GM12878 (cell line): ENCODE results near the gene MGRN1. TPM values are rescaled to one million over a fixed set of nuclear protein-coding genes. Genes with fewer than 3 reads are reported as not detected.
A peak's percentile ranks its signal among the peaks of the same experiment; 100 is the strongest.

Experiments used
- ATAC-seq: fragments of 200-7000 bp; cut with Tn5 transposase; 3 replicates; pipeline ENCODE4 v1.9.1; 2020; ENCODE audit warnings: mild to moderate bottlenecking, moderate library complexity
- BruUV-seq: library from RNA; stranded (reverse); fragments of 400-500 nt; replicated peaks from 2 replicates; lab custom pipeline; 2021; lab: Mats Ljungman, UMichigan
- CTCF ChIA-PET: fragments of 300-600 bp; sonication (Branson Sonifier 250); formaldehyde crosslinking; extraction: SDS; loops from one replicate; lab custom pipeline; 2021; ENCODE audit warnings: inconsistent platforms; lab: Yijun Ruan, JAX
- POLR2A ChIA-PET: fragments of 350-600 bp; formaldehyde crosslinking; extraction: SDS; loops from one replicate; lab custom pipeline; 2021; ENCODE audit warnings: inconsistent platforms; lab: Charles Lee
- RAD21 ChIA-PET: fragments of 300-600 bp; sonication (Branson Sonifier 250); formaldehyde crosslinking; loops from one replicate; lab custom pipeline; 2023; ENCODE audit warnings: antibody characterized with exemption; ENCODE audit not compliant: unreplicated experiment; lab: Charles Lee
- SMC1A ChIA-PET: fragments of 300-600 bp; sonication (Branson Sonifier 250); formaldehyde crosslinking; loops from one replicate; lab custom pipeline; 2023; ENCODE audit not compliant: unreplicated experiment, uncharacterized antibody; lab: Charles Lee
- DNase-seq: peaks from one replicate; pipeline ENCODE4 v3.0.0-alpha.2; 2011; ENCODE audit warnings: low read depth, low spot score
- FAIRE-seq: peaks from 3 replicates; lab custom pipeline; 2011; peaks lifted over from hg19 to GRCh38; lab: Jason Lieb, UNC
- H2AFZ ChIP-seq: 2 replicates; pipeline ENCODE4 v1.6.0; 2011; ENCODE audit warnings: low read depth, low read length, control low read depth; ENCODE audit not compliant: control insufficient read depth
- H3K27ac ChIP-seq: 2 replicates; pipeline ENCODE4 v1.5.1; 2011; ENCODE audit warnings: control low read depth; ENCODE audit not compliant: control insufficient read depth, insufficient read depth
- H3K27me3 ChIP-seq, 2 experiments: replicated peaks in 1 of 2; 2 replicates each; pipeline versions ENCODE4 v1.6.0 to v1.6.1; 2011; ENCODE audit warnings: low read length in 1 of 2; ENCODE audit not compliant: control insufficient read depth in 2 of 2, insufficient read depth in 2 of 2
- H3K36me3 ChIP-seq, 2 experiments: 2 replicates each; pipeline ENCODE4 v1.5.1; 2011; ENCODE audit warnings: low read length in 1 of 2; ENCODE audit not compliant: control insufficient read depth in 2 of 2, insufficient read depth in 2 of 2
- H3K4me1 ChIP-seq: 2 replicates; pipeline ENCODE4 v1.6.1; 2011; ENCODE audit warnings: mild to moderate bottlenecking, low read length, moderate library complexity, mixed read lengths; ENCODE audit not compliant: control insufficient read depth, insufficient read depth
- H3K4me2 ChIP-seq: 2 replicates; pipeline ENCODE4 v1.6.0; 2011; ENCODE audit warnings: control low read depth; ENCODE audit not compliant: control insufficient read depth, insufficient read depth
- H3K4me3 ChIP-seq: fragments of 200-600 bp; sonication (generic); 2 replicates; pipeline ENCODE4 v1.5.1; 2016
- H3K79me2 ChIP-seq: 2 replicates; pipeline ENCODE4 v1.6.0; 2011; ENCODE audit warnings: low read length; ENCODE audit not compliant: control insufficient read depth, insufficient read depth
- H3K9ac ChIP-seq: 2 replicates; pipeline ENCODE4 v1.8.0; 2011; ENCODE audit warnings: low read length, control low read depth, mixed read lengths; ENCODE audit not compliant: control insufficient read depth, insufficient read depth
- H3K9me3 ChIP-seq: replicated peaks from 3 replicates; pipeline ENCODE4 v1.5.1; 2011; ENCODE audit warnings: mild to moderate bottlenecking, low read length; ENCODE audit not compliant: control insufficient read depth, insufficient read depth
- H4K20me1 ChIP-seq: 2 replicates; pipeline ENCODE4 v1.6.0; 2011; ENCODE audit not compliant: control insufficient read depth, insufficient read depth
- NFIC ChIP-seq: IDR thresholded peaks from 2 replicates; pipeline ENCODE4 v1.6.1; 2012; ENCODE audit warnings: low read depth, mild to moderate bottlenecking, inconsistent platforms, low read length, moderate library complexity
- NFYB ChIP-seq: IDR thresholded peaks from 2 replicates; pipeline ENCODE4 v1.6.1; 2011; ENCODE audit warnings: low read depth, mild to moderate bottlenecking, low read length, improper control_type of control experiment, moderate library complexity; ENCODE audit not compliant: insufficient read depth
- NR2F1 ChIP-seq: fragments of 450-650 bp; conservative IDR thresholded peaks from 2 replicates; pipeline ENCODE4 v1.6.1; 2017; ENCODE audit warnings: mild to moderate bottlenecking
- POLR2A ChIP-seq: IDR thresholded peaks from 2 replicates; pipeline ENCODE4 v1.6.1; 2011; ENCODE audit warnings: low read depth, mild to moderate bottlenecking, low read length
- POU2F2 ChIP-seq: IDR thresholded peaks from 3 replicates; pipeline ENCODE4 v1.6.1; 2011; ENCODE audit warnings: low read depth, mild to moderate bottlenecking, low read length, borderline replicate concordance
- TARDBP ChIP-seq: IDR thresholded peaks from 2 replicates; pipeline ENCODE4 v1.6.1; 2016; ENCODE audit warnings: borderline replicate concordance
- ZNF622 ChIP-seq: fragments of 450-650 bp; IDR thresholded peaks from 2 replicates; pipeline ENCODE4 v1.6.1; 2017; ENCODE audit warnings: mild to moderate bottlenecking, inconsistent platforms
- WGBS: methylation state at CpG from one replicate; pipeline ENCODE4 v1.1.6; 2016; ENCODE audit warnings: low lambda C conversion rate; ENCODE audit not compliant: insufficient replicate concordance, insufficient coverage; ENCODE audit errors: missing lambda C conversion rate; 5-methylcytosine and 5-hydroxymethylcytosine counted together
- in situ Hi-C: fragments of 300-500 bp; cut with MboI; formaldehyde crosslinking; loops from 9 replicates; pipeline ENCODE4 v1.14.3; 2018; ENCODE audit warnings: mixed read lengths
- intact Hi-C: fragments of 100-400 bp; cut with micrococcal nuclease; formaldehyde crosslinking; loops from one replicate; pipeline ENCODE4 v1.14.2; 2022; ENCODE audit not compliant: unreplicated experiment
- polyA plus RNA-seq, 11 experiments: library from polyadenylated mRNA; depleted of rRNA in 4 of 11; unstranded in 6 of 11; stranded (reverse) in 5 of 11; fragments of >200 nt; fragmentation: Nextera tagmentation in 4 of 11; fragmentation: Illumina TruSeq in 1 of 11; extraction: Ambion mirVana in 4 of 11; extraction: Trizol in 1 of 11; gene quantifications; 1 replicate in 1 of 11; 2 replicates in 10 of 11; pipeline versions ENCODE4 v1.2.1 to v1.2.3, GENCODE V29; 2011 to 2016; ENCODE audit warnings: inconsistent platforms in 2 of 11, missing spikeins in 2 of 11, low read depth in 1 of 11
- total RNA-seq, 4 experiments: library from RNA; depleted of rRNA in 3 of 4; stranded (reverse); fragments of >200 nt in 3 of 4; fragmentation: Illumina TruSeq in 1 of 4; extraction: Trizol in 1 of 4; gene quantifications; 2 replicates each; pipeline versions ENCODE4 v1.2.1 to v1.2.3, GENCODE V29; 2013 to 2021
- TF ChIP-seq, protein P1 (sequence below): fragments of 450-650 bp; IDR thresholded peaks from 2 replicates; pipeline ENCODE4 v1.6.1; 2016; ENCODE audit warnings: mild to moderate bottlenecking
- TF ChIP-seq, protein P2 (sequence below): IDR thresholded peaks from 2 replicates; pipeline ENCODE4 v1.6.1; 2012; ENCODE audit warnings: low read length, inconsistent platforms
- TF ChIP-seq, protein P3 (sequence below): fragments of 450-650 bp; IDR thresholded peaks from 2 replicates; pipeline ENCODE4 v1.6.1; 2017; ENCODE audit warnings: mild to moderate bottlenecking

MGRN1 gene
- total and polyA plus RNA-seq, 10 of the 15 experiments (the other 5 are each of a cell fraction or from before 2014, with no cell fraction given): 0.35 to 86.7 (median 14.6) TPM

DNA sequence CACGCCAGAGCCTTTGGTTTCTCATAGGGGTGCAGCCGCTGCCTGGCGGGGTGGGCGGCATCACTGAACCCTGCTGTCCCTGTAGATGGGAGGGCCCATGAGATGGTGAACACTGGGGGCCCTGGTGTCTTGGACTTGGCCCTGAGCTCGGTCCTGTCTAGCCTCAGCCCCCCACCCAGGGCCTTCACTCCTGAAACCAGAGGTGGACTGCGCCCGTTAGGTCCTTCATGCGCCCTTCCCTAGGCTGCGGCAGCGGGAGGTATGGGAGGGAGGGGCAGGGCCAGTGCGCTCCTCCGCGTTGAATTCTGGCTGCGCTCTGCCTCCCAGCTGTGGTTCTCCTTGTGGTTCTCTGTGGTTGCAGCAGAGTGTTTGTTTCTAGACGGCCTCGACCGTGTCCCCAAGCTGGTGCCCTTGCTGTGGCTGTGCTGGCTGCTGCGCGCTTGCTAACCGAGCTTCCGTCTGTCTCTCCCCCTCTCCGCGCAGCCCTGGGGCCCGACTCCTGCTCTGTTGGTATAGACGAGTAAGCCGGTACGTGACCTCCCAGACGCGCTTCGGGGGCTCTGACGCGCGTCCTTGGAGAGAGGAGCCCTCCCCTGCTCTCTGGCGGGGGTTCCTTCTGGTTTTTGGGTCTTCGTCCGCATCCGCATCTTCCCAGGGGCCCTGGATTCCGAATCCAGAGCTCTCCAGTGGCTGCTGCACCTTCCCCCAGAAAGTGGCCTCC, 61.3 kb downstream of the MGRN1 start:
- H3K9me3 ChIP-seq: no peaks in the 10 kb centered on the region
- no peaks in the 10 kb centered on the region for H3K79me2 ChIP-seq
- in situ Hi-C loops (no loop called here), intact Hi-C loops (no loop called here)
- BruUV-seq: no TSS peak
- H3K9ac ChIP-seq: no peak overlapping the region
- no peak for ATAC-seq
- H3K27me3 ChIP-seq: no peaks in the 10 kb centered on the region
- no peak overlapping the region for H2AFZ ChIP-seq
- WGBS: 99% methylated on average over 27 of the region's 38 CpGs
- ChIA-PET SMC1A (interaction anchor here (0.5 kb wide), 1 partner anchor 83 kb away, joined by 3 read pairs; no protein-coding TSS in a partner anchor), CTCF (no interaction called here), RAD21 (no interaction called here), POLR2A (no interaction called here)
- H3K36me3 ChIP-seq: peaks cover 0 to 27% of the 10 kb centered on the region in 2 experiments; a peak in 3 of 4 replicates
- H3K27ac ChIP-seq: no peak overlapping the region
- no peak for FAIRE-seq
- no peak for DNase-seq
- H3K4me1 ChIP-seq: no peaks in the 10 kb centered on the region
- no peak overlapping the region for H3K4me2 ChIP-seq
- TF ChIP-seq POLR2A: 0 out of 2 replicates have a peak, but pooled peaks have one; percentile 9
- no peak for TF ChIP-seq POU2F2
- no peak overlapping the region for H3K4me3 ChIP-seq
- no peaks in the 10 kb centered on the region; the same call in 1 of the 2 replicates for H4K20me1 ChIP-seq

DNA sequence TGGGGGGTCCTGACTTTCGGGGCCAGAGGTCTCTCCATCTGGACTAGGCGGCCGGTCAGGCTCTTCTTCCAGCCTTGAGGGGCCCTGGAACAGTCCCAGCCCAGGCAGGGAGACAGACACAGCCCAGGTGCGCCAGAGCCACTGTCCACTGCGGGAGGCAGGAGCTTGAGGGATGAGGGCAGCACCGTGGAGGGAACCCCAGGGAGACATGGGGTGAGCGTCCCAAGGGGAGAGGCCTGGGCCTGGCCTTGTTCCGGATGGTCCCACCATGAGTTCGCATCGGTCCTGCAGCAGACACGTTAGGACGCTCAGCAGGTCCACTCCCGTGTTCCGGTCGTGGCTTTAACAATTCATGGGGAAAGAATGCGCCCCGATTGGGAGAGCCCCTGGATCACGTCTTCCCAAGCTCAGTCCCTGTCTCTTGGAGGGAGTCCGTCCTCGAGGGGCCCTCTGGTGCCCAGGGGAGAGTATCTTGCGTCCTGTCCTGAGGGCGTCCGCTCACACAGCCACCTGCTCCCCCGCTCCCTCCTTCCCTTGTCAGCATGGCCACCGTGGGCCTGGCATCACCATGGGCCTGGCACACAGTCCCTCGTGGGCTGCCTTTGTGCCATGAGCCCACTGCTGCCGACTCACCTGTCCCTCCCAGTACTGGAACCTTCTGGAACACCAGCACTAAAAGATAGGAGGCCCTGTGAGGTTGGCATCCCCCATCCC, 62.0 kb downstream of the MGRN1 start:
- Histone ChIP-seq H3K79me2 (no peaks in the 10 kb centered on the region), H3K36me3 (peaks cover 0 to 25% of the 10 kb centered on the region in 2 experiments; a peak in 3 of 4 replicates), H4K20me1 (no peaks in the 10 kb centered on the region), H3K9ac (no peak overlapping the region), H3K27me3 (no peaks in the 10 kb centered on the region), H3K4me1 (no peaks in the 10 kb centered on the region), H2AFZ (no peak overlapping the region), H3K9me3 (no peaks in the 10 kb centered on the region), H3K27ac (no peak overlapping the region), H3K4me2 (no peak overlapping the region), H3K4me3 (no peak overlapping the region)
- no peak for DNase-seq
- no peak for ATAC-seq
- RAD21 ChIA-PET: no interaction called here
- CTCF ChIA-PET: no interaction called here
- SMC1A ChIA-PET: no interaction called here
- intact Hi-C loops (no loop called here), in situ Hi-C loops (no loop called here)
- no TSS peak for BruUV-seq
- POLR2A ChIA-PET: no interaction called here
- no peak for FAIRE-seq
- WGBS: 97% methylated on average over 27 of the region's 27 CpGs
- TF ChIP-seq NFIC (no peak), NR2F1 (no peak), ZNF622 (no peak), TARDBP (no peak), NFYB (no peak)
- TF ChIP-seq, protein P1, sequence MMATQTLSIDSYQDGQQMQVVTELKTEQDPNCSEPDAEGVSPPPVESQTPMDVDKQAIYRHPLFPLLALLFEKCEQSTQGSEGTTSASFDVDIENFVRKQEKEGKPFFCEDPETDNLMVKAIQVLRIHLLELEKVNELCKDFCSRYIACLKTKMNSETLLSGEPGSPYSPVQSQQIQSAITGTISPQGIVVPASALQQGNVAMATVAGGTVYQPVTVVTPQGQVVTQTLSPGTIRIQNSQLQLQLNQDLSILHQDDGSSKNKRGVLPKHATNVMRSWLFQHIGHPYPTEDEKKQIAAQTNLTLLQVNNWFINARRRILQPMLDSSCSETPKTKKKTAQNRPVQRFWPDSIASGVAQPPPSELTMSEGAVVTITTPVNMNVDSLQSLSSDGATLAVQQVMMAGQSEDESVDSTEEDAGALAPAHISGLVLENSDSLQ: no peak
- TF ChIP-seq, protein P2, sequence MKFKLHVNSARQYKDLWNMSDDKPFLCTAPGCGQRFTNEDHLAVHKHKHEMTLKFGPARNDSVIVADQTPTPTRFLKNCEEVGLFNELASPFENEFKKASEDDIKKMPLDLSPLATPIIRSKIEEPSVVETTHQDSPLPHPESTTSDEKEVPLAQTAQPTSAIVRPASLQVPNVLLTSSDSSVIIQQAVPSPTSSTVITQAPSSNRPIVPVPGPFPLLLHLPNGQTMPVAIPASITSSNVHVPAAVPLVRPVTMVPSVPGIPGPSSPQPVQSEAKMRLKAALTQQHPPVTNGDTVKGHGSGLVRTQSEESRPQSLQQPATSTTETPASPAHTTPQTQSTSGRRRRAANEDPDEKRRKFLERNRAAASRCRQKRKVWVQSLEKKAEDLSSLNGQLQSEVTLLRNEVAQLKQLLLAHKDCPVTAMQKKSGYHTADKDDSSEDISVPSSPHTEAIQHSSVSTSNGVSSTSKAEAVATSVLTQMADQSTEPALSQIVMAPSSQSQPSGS: no peak
- TF ChIP-seq, protein P3, sequence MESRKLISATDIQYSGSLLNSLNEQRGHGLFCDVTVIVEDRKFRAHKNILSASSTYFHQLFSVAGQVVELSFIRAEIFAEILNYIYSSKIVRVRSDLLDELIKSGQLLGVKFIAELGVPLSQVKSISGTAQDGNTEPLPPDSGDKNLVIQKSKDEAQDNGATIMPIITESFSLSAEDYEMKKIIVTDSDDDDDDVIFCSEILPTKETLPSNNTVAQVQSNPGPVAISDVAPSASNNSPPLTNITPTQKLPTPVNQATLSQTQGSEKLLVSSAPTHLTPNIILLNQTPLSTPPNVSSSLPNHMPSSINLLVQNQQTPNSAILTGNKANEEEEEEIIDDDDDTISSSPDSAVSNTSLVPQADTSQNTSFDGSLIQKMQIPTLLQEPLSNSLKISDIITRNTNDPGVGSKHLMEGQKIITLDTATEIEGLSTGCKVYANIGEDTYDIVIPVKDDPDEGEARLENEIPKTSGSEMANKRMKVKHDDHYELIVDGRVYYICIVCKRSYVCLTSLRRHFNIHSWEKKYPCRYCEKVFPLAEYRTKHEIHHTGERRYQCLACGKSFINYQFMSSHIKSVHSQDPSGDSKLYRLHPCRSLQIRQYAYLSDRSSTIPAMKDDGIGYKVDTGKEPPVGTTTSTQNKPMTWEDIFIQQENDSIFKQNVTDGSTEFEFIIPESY: no peak
